IPS-11a (cell line): ENCODE results near the gene ADGRD1.
"Not testable (repeated sequence)": the region's sequence is repeated elsewhere in the genome, so short reads cannot be mapped to it uniquely, and the experiment has no call there.

Experiments
- H3K4me3 ChIP-seq: one replicate; pipeline ENCODE4 v1.5.1; 2013; ENCODE audit warnings: low read depth, low read length, control low read depth

The ADGRD1 gene

DNA sequence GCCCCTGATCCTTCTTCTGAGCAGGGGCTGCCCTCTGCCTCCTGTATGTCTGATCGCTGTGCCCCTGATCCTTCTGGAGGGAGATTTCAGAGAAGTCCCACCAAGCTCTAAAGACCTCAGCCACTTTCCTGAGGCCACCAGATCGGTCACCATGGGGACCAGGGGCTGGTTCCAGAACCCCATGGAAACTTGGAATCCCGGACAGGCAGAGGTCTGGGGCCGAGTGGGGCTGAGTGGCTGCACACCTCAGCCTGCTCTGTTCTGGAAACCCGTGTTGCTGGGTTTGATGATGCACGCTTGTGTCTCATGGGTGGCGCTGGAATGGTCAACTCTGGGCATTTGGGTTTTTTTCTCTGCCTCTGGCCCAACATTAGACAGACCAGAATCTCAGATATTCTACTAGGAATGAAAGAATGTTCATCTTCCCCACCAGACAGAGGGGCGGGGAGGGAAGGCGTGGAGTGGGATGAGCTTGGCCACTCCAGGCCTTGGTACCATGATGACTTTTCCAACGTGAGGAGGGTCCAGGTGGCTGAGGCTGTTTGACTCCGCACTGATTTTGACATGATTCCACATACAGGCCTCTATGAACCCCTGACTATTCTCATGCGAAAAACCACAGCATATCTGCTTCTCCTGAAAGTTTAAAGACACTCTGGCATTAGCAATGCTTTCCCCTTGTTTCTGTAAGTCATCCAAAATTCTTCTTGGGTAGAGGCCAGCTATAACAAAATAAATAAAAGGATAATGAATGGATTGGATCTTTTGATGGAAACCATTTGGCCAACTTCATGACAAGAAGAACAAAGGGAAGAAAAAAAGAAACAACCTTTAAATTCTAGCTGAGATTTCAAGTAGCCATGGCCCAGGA is 114.5 kb downstream of the ADGRD1 start:
- no peak overlapping the region for H3K4me3 ChIP-seq

DNA sequence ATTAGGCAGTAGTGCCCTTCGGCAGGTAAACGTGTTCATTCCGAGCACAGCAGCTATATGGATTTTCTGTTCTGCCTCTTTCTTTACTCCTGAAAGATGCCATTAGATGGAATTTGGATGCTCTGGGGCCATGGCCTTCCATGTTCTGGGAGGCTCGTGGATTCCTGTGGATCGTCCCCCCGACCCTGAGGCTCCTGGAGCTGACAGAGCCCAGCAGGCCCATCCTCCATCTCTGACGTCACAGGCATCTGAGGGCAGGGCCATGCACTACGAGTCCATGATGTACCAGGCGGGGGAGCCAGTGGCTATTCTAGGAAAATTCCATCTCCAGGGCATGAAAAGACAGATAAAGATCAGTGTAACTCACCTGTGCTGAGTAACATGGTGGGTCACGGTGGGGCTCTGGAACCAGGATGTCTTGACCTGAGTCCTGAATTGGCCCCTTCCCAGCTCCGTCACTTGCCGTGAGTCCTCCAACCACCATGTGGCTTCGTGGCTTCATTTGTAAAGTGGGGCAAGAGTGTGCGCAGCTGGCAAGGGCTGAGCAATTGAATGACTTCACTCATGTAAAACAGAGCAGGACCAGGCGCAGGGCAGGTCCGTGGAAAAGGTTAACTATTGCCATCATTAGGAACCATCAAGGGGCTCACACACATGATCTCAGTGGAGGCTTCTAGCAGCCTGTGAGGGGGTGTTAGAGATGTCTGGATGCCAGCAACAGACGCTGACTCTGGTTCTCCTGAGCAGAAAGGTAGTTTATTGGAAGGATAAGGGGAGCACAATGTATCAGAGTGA is 115.4 kb downstream of the ADGRD1 start:
- H3K4me3 ChIP-seq: not testable (repeated sequence)

- not testable (repeated sequence) for H3K4me3 ChIP-seq
Observed at GRCh38 chr12:131070136-131070535, 116.4 kb downstream of the ADGRD1 start.

DNA sequence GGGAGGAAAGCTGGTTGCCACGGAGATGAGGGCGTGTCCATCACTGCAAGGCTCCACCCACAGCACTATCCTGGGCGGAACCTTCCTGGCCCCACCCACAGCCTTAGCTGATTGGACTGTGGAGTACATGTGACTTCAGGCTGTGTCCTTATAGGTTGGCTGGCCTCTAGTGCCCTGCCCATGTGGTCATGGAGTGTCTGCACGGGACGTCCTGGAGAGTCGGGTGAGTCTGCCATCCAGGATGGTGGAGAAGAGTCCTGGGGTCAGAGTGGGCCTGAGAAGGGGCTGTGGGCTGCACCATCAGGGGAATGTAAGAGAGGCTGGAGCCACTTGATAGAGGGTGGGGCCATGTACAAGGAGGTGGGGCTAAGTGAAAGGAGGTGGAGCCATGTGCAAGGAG is 117.0 kb downstream of the ADGRD1 start:
- H3K4me3 ChIP-seq: not testable (repeated sequence)

GRCh38 chr12:131071234-131071820 is 117.6 kb downstream of the ADGRD1 start:
- not testable (repeated sequence) for H3K4me3 ChIP-seq

DNA sequence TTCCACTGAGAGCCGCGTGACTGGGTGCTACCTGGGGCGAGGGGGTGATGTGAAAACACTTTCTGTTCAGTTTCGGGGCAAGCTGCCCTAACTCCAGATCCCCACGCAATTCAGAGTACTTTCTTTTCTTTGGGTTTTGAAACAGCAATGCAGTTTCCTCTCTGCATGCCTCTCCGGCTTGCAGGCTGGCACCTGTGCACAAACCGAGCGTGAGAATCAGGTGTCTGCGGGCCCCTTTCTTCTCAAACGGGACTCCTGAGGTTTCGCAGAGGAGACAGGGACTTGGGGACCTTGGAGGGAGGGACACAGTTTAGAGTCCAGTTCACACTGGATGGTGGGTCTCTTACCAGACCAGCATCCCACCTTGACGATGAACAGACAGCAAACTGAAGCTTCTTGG is 118.2 kb downstream of the ADGRD1 start:
- H3K4me3 ChIP-seq: not testable (repeated sequence)

DNA sequence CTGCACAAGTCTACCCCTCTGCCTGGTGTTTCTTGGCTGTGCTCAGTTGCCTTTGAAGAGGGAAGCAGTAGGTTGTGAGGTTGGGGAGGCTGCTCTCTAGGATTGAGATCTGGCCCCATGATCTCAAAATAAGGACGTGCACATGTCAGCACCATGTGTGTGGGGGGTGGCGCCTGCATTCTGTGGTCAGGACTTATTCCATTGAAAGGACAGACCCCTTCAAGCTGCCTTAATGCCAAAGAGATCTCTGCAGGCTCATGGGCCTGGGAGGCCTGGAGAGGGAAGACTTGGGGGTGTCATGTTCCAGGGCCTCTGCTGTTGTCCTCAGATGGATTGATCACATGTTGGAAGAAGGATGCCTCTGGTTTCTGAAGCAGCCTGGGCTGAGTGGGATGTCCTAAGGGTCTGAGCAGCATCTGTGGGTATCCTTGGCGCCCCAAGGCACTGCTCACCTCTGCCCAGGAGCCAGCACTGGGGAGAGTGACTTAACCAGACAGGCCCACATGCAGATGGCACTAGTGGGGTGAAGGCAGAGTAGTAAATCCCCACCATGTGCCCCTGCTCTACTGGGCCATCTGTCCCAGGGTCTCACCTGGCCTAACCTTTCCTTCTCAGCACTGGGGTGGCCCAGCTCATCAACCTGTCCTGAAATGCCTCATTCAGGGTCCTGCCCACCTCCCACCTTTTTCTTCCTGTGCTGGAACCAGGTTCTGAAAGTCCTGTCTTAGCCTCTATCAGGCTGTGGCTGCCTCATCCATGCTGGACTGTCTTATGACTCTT is 118.9 kb downstream of the ADGRD1 start:
- H3K4me3 ChIP-seq: no peak overlapping the region

DNA sequence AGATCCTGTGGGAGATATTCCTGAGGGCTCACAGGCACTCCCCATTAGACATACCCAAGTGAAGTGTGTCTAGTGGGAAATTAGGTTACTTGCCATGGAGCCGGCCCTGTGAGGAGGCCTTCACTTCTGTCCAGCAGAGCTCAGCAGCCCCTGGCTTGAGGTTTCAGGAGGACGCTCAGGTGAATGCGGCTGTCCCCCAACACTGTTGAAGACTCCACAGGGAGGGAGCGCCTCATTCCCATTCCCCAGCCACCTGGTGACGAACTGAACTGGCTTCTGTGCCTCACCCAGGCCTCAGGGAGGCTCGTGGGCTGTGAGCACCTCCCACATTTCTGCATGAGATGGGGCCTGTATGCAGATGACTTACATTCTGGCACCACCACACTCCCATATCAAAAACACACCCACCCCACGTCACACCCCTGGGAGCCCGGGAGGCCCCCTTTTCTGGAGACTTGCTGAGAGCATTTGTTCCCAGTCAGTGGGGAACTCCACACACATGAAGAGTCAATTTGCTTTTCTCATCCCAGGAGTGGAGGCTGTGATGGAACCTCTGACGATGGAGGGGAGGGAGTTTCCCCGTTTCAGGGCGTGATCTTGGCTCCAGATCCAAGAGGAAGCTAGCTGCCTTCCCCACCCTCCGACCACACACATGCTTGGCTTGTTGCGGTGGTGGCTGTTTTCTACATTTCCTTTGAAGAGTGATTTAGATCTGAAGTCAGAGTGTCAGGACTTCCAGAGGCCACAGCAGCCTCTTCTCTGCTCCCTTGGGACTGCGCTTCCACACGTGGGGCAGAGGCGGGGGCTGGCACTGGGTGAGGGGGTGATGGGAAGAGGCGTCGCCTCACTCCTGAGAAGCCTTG is 120.7 kb downstream of the ADGRD1 start:
- no peak overlapping the region for H3K4me3 ChIP-seq

GRCh38 chr12:131075194-131075593 is 121.5 kb downstream of the ADGRD1 start:
- no peak overlapping the region for H3K4me3 ChIP-seq

DNA sequence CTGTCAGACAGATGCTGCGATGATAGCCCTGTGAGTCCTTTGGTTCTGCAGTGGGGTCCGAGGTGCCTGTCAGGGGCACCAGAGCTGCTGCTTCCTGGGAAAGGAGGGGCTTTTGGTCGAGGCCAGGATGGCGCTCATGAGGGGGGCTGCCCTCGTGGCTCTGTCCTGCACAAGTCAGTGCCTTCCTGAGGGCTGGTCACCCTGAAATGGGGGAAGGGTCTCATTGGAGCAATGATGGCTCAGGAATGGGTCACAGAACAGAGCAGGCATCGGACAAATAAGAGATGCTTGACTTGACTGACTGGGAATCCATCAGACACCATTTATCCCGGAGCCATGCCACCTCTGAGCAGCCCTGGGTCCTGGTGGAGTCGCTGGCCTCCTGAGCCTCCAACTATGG is 121.9 kb downstream of the ADGRD1 start:
- no peak overlapping the region for H3K4me3 ChIP-seq

DNA sequence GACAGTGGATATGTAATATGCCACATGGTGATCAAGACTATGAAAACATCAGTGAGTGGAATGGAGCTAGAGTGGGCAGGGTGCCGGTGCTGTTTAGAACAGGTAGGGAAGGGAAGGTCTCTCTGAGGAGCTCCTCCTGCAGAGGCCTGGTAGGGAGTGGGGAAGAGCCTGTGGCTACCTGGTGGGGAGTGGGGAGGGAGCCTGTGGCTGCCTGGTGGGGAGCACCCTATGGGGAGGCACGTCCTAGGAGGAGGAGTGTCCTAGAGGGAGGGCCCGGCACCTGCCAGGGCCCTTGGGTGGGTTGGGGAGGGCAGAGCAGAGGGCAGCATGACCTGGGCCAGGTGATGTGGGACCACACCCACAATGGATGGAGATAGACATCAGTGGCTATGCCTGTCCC is 122.6 kb downstream of the ADGRD1 start:
- no peak overlapping the region for H3K4me3 ChIP-seq

DNA sequence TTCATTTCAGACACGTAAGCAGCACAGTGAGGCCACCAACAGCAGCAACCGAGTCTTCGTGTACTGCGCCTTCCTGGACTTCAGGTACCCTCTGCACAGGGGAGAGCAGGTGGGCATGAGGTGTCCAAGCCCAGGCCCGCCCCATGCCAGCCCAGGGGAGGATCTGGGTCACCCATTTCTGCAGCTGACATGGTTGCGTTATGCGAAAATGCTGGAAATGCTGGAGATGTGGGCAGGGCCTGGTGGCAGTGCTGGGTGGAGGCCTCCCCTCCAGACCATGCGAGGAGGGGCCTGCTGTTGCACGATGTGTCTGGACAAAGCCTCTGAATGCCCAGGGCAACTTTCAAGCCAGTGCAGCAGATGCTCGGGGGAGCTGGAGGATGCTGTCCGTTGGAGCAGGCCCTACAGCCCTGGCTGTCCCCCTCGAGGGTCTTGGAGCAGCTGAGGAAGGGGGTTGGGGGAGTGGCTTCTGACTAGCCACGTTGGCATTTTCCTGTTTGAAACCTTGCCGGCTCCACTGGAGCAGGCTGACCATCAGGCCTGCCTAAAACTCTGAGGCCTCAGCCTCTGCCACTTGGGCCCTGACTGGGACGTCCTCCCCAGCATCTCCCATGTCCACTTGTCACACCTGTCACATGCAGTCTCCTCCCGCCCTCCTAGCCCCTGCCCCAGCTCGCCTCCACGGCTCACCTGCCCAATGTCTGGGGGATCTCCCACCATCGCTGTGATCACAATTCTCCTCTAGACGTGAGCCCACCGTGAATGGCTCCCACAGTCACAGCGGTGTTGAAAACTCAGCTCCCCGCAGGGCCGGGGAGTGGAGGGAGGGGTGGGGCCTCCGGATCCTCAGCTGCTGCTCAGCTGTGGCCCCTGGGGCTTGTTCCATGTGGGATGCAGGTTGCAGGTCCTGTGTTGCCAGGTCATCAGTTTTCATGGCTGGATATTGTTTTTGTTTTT is 123.4 kb downstream of the ADGRD1 start:
- no peak overlapping the region for H3K4me3 ChIP-seq

- no peak overlapping the region for H3K4me3 ChIP-seq
Observed at GRCh38 chr12:131077931-131078391, 124.3 kb downstream of the ADGRD1 start.

DNA sequence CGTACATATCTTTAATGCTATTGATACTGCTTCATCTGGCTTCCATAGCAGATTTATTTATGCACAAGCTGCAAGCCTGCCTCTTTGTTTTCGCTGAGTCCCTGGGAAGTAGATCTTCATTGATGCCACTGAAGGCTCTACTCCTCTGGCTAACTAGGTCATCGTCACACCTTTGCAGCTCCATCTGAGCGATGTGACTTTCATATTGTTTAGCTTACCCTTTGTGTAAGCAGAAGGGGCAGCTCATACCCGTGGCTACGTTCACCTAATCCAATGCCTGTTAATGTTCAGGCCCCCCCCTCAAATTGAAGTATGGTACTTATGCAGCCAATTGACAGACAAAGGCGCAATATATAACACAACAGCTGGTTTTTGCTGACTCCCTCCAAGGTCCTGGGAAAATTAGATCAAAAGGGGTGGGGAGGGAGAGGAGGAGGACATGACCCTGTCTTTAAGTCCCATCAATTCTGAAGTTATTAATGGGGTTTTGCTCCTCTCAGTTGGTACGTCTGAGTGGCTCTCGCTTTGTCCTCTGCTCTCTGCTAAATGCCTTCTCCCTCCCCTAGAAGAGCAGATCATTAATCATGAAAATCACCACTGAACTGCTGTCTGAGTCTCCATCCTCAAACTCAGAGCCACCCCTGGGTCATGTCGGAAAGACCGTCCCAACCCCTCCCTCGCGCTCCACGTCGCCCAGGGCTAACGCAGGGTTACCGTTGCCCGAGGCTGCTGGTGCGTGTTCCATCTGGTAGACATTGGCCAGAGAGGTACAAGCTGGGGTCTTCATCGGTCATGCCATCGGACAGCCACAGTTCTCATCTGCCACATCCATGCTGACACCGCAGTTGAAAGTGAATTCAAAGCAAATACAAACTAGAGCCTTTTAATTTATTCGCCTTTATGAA is 128.8 kb downstream of the ADGRD1 start:
- H3K4me3 ChIP-seq: no peak overlapping the region

DNA sequence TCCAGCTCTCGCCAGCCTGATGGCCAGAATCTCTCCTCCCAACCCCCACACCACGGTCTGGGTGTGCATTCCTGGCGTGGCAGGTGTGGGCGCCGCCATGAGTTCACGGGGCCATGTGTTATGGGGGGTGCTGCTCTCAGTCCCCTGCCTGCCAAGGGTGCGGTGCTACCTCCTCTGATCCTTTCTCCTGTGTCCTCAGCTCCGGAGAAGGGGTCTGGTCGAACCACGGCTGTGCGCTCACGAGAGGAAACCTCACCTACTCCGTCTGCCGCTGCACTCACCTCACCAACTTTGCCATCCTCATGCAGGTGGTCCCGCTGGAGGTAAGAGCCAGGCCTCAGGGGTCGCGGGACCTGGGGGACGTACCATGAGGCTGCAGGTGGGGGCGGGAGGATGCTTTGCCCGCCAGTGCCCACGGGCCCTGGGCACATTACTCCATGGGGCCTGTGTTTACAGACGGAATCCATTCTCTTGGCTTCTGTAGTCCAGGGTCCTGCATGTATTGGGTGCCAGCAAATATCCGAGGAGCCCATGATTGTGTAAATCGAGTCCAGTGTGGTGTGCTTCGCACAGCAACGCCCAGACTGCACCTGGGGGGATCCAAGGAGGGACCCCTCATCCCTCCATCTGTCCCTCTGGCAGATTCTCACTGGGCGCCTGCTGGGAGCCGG is 130.8 kb downstream of the ADGRD1 start:
- H3K4me3 ChIP-seq: no peak overlapping the region

- H3K4me3 ChIP-seq: no peak overlapping the region
Observed at GRCh38 chr12:131085125-131085815, 131.6 kb downstream of the ADGRD1 start.
